ENCODE results near the gene SLC66A2.
A peak's percentile ranks its signal among the peaks of the same experiment; 100 is the strongest.
"Not testable (repeated sequence)": the region's sequence is repeated elsewhere in the genome, so short reads cannot be mapped to it uniquely, and the experiment has no call there.

The SLC66A2 gene

GRCh38 chr18:79951545-79952455 lies at the start of gene SLC66A2:
Gene SLC66A2 (minus strand): TSS chr18:79951653. CDS start chr18:79950926, 727 bp downstream.
- DNase-seq (ENCODE audit: low spot score): peak; percentile 85

- no peak for DNase-seq (ENCODE audit: low spot score)
Measured at GRCh38 chr18:80000877-80001276, 49.4 kb upstream of the SLC66A2 start.

GRCh38 chr18:79999701-80000100 lies 48.2 kb upstream of the SLC66A2 start:
- DNase-seq (ENCODE audit: low spot score): not testable (repeated sequence)

- DNase-seq (ENCODE audit: low spot score): no peak
Measured at GRCh38 chr18:79991494-79991893, 40.0 kb upstream of the SLC66A2 start.

- no peak for DNase-seq (ENCODE audit: low spot score)
Measured at GRCh38 chr18:79989195-79989497, 37.7 kb upstream of the SLC66A2 start.

GRCh38 chr18:79988451-79989194 lies 37.2 kb upstream of the SLC66A2 start, which contains the start of gene TXNL4A:
Gene TXNL4A (minus strand): TSS chr18:79988563. CDS start chr18:79988392, 171 bp downstream.
- peak; percentile 85 for DNase-seq (ENCODE audit: low spot score)

- DNase-seq (ENCODE audit: low spot score): peak; percentile 49
Measured at GRCh38 chr18:79988071-79988450, 36.6 kb upstream of the SLC66A2 start.

GRCh38 chr18:79987566-79987965 lies 36.1 kb upstream of the SLC66A2 start:
- DNase-seq (ENCODE audit: low spot score): peak; percentile 9

GRCh38 chr18:79986726-79987125 lies 35.3 kb upstream of the SLC66A2 start:
- no peak for DNase-seq (ENCODE audit: low spot score)

GRCh38 chr18:79985172-79985571 lies 33.7 kb upstream of the SLC66A2 start:
- no peak for DNase-seq (ENCODE audit: low spot score)

GRCh38 chr18:79983793-79984192 lies 32.3 kb upstream of the SLC66A2 start:
- no peak for DNase-seq (ENCODE audit: low spot score)

GRCh38 chr18:79983253-79983652 lies 31.8 kb upstream of the SLC66A2 start:
- no peak for DNase-seq (ENCODE audit: low spot score)

GRCh38 chr18:79982736-79983135 lies 31.3 kb upstream of the SLC66A2 start:
- no peak for DNase-seq (ENCODE audit: low spot score)

GRCh38 chr18:79980585-79980984 lies 29.1 kb upstream of the SLC66A2 start:
- DNase-seq (ENCODE audit: low spot score): no peak

GRCh38 chr18:79979843-79980242 lies 28.4 kb upstream of the SLC66A2 start:
- no peak for DNase-seq (ENCODE audit: low spot score)

- no peak for DNase-seq (ENCODE audit: low spot score)
Measured at GRCh38 chr18:79975985-79976680, 24.7 kb upstream of the SLC66A2 start.

GRCh38 chr18:79975043-79975442 lies 23.6 kb upstream of the SLC66A2 start:
- no peak for DNase-seq (ENCODE audit: low spot score)

GRCh38 chr18:79974025-79974654 lies 22.7 kb upstream of the SLC66A2 start:
- DNase-seq (ENCODE audit: low spot score): no peak

GRCh38 chr18:79973517-79973916 lies 22.1 kb upstream of the SLC66A2 start:
- no peak for DNase-seq (ENCODE audit: low spot score)

- DNase-seq (ENCODE audit: low spot score): no peak
Measured at GRCh38 chr18:79972720-79973119, 21.3 kb upstream of the SLC66A2 start.

GRCh38 chr18:79971986-79972385 lies 20.5 kb upstream of the SLC66A2 start:
- DNase-seq (ENCODE audit: low spot score): no peak

Data from LoVo (cell line).